Uterus (tissue), 2 donors: Measurements from ENCODE around the gene POLA2.

ENCODE experiments used
- CTCF ChIP-seq, 4 experiments: fragments of 200-600 bp in 2 of 4; fragments of 450-650 bp in 2 of 4; sonication (generic) in 2 of 4; IDR thresholded peaks; one replicate each; pipeline ENCODE4 v1.5.1; 2016 to 2019; ENCODE audit warnings: antibody characterized with exemption in 4 of 4, mild to moderate bottlenecking in 2 of 4, moderate library complexity in 1 of 4
- POLR2A ChIP-seq, 2 donors: fragments of 450-650 bp; IDR thresholded peaks; one replicate each; pipeline ENCODE4 v1.6.1; 2016; ENCODE audit warnings: antibody characterized with exemption in 2 of 2, mild to moderate bottlenecking in 1 of 2, moderate library complexity in 1 of 2

GRCh38 chr11:65329944-65330403 lies 68.2 kb downstream of the POLA2 start:
- TF ChIP-seq CTCF (IDR thresholded peaks at IDR 0.05) (peak; percentile 77 to 87 (median 82)), POLR2A (IDR thresholded peaks at IDR 0.05) (no peak)
